VCaP (cell line): ENCODE data around the gene MTURN.

ENCODE experiments used
- H3K27ac ChIP-seq: fragments of 450-650 bp; 2 replicates; pipeline ENCODE4 v1.5.1; 2017
- TF ChIP-seq, protein P1 (sequence below): fragments of 450-650 bp; conservative IDR thresholded peaks from 2 replicates; pipeline ENCODE4 v1.5.1; 2017; ENCODE audit warnings: mild to moderate bottlenecking, moderate library complexity

Gene MTURN

DNA sequence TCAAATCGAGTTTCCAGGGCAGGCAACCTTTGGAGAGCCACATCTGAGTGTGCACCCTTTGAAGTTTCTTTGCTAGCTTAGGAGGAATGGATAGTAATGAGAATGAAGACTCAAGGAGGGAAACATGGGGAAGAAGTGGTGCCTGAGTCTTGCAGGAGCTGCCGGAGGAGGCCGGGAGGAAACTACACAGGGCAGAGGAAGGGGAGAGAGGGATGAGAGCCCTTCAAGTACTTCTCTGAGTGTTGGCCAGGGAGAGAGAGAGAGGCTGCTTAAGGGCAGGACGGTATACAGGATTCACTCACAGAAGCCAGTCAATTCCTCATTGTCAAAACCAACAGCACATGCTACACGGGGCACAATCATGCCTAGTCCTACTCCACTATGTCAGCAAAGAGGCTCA lies 75.2 kb downstream of the MTURN start:
- TF ChIP-seq, protein P1, sequence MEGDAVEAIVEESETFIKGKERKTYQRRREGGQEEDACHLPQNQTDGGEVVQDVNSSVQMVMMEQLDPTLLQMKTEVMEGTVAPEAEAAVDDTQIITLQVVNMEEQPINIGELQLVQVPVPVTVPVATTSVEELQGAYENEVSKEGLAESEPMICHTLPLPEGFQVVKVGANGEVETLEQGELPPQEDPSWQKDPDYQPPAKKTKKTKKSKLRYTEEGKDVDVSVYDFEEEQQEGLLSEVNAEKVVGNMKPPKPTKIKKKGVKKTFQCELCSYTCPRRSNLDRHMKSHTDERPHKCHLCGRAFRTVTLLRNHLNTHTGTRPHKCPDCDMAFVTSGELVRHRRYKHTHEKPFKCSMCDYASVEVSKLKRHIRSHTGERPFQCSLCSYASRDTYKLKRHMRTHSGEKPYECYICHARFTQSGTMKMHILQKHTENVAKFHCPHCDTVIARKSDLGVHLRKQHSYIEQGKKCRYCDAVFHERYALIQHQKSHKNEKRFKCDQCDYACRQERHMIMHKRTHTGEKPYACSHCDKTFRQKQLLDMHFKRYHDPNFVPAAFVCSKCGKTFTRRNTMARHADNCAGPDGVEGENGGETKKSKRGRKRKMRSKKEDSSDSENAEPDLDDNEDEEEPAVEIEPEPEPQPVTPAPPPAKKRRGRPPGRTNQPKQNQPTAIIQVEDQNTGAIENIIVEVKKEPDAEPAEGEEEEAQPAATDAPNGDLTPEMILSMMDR = no peak
- H3K27ac ChIP-seq = no peak overlapping the region
